Measurements from ENCODE around the gene SYNE3.

The SYNE3 gene

DNA sequence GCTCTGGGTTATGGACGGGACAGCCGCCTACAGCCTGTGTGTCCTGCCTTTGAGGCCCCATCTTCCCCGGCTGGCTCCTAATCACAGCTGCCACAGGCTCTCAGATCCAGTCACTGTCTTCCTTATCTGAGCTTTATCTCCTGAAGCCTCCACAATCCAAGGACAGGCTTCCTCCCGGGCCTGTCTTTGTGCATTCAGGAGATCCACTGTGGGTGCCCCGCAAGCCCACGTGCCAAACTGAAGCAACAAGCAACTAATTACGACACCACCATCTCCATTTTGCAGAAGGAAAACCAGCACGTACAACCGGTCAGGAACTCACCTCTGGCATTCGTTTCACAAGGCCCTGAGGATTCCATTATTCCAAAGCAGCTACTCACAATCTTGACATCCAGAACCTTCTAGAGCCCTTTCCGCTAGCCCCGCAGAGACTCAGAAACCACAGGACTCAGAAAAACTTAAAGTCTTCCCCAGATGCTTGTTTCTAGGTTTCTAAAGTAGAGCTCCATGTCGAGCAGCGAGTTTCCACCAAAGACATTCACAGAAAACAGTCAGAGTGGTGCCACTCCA, 14.0 kb downstream of the SYNE3 start:
- peaks cover 2% of the 10 kb centered on the region for H3K4me1 ChIP-seq (ENCODE audit: insufficient read depth, insufficient read length)
- TF ChIP-seq ZNF274 (IDR thresholded peaks at IDR 0.05; ENCODE audit: low read depth, low read length) (no peak), YY1 (IDR thresholded peaks at IDR 0.05; ENCODE audit: insufficient read depth, insufficient read length) (no peak), SUZ12 (IDR thresholded peaks at IDR 0.05; ENCODE audit: extremely low read depth, insufficient read depth, insufficient read length) (no peak)
- DNase-seq (ENCODE audit: low read depth, low spot score) = no peak
- H3K9me3 ChIP-seq (ENCODE audit: insufficient read depth, low read length) = no peaks in the 10 kb centered on the region
- H3K27me3 ChIP-seq (ENCODE audit: insufficient read depth, insufficient read length) = no peaks in the 10 kb centered on the region
- no peaks in the 10 kb centered on the region for H3K36me3 ChIP-seq (ENCODE audit: insufficient read depth, insufficient read length, low read length)
- H3K9ac ChIP-seq (ENCODE audit: insufficient read length, low read depth) = no peak overlapping the region
- no peak overlapping the region for H3K4me3 ChIP-seq (ENCODE audit: insufficient read length, low read depth)

DNA sequence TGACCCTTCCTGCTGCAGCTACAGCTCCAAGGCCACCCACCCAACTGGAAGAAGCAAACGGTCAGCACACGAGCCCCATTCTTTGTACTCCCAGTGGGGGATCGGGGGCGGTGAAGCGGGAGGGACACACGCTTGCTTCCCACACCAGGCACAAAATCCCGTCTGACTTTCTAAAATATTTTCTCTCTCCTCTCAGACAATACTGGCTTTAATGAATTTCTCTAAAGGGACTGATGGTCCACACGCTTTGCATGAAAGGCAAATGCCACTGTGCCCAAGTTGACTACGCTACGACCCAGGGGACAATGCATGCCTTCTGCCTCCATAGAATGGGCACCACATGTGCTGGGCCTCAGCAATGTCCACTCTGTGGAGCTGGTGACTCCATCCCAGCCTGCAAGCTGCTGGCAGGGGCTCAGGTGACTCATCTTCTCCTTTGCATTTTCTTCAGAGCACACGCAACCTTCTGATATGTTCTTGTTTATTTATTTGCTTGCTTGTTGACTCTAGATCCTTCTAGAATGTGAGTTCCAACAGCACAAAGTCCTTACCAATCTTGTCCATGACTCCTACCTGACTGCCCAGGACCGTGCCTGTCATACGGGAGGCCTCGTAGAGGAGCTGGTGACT, 15.6 kb downstream of the SYNE3 start:
- TF ChIP-seq SUZ12 (IDR thresholded peaks at IDR 0.05; ENCODE audit: extremely low read depth, insufficient read depth, insufficient read length) = no peak
- TF ChIP-seq ZNF274 (IDR thresholded peaks at IDR 0.05; ENCODE audit: low read depth, low read length) = no peak
- TF ChIP-seq YY1 (IDR thresholded peaks at IDR 0.05; ENCODE audit: insufficient read depth, insufficient read length) = no peak
- Histone ChIP-seq H3K36me3 (ENCODE audit: insufficient read depth, insufficient read length, low read length) (no peaks in the 10 kb centered on the region), H3K9me3 (ENCODE audit: insufficient read depth, low read length) (no peaks in the 10 kb centered on the region), H3K9ac (ENCODE audit: insufficient read length, low read depth) (no peak overlapping the region), H3K4me1 (ENCODE audit: insufficient read depth, insufficient read length) (peaks cover 3% of the 10 kb centered on the region), H3K27me3 (ENCODE audit: insufficient read depth, insufficient read length) (no peaks in the 10 kb centered on the region), H3K4me3 (ENCODE audit: insufficient read length, low read depth) (no peak overlapping the region)
- no peak for DNase-seq (ENCODE audit: low read depth, low spot score)

DNA sequence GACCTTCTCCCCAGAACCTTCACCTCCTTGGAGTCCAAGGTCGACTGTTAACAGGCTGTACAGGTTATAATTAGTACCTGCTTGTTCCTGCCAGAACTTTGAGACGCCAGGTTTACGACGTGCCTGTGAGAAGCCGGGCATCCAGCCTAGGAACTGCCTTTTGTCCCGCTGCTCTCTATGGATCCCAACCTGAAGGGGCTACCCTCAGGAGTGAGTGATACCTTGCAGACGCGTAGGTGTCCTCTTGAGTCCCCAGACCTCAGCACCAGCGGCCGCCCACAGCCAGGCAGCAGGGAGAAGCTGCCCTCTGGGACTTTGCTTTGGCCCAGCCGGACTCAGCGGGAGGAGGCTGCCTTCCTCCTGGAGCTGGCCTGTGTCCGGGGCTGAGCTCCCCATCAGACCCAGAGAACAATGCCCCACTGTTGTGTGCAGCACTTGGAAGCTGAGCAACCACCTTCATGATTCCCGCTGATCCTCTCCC, 16.2 kb downstream of the SYNE3 start:
- H3K9ac ChIP-seq (ENCODE audit: insufficient read length, low read depth) = no peak overlapping the region
- DNase-seq (ENCODE audit: low read depth, low spot score) = no peak
- no peak for TF ChIP-seq YY1 (IDR thresholded peaks at IDR 0.05; ENCODE audit: insufficient read depth, insufficient read length)
- no peak for TF ChIP-seq ZNF274 (IDR thresholded peaks at IDR 0.05; ENCODE audit: low read depth, low read length)
- TF ChIP-seq SUZ12 (IDR thresholded peaks at IDR 0.05; ENCODE audit: extremely low read depth, insufficient read depth, insufficient read length) = no peak
- no peaks in the 10 kb centered on the region for H3K27me3 ChIP-seq (ENCODE audit: insufficient read depth, insufficient read length)
- no peak overlapping the region for H3K4me3 ChIP-seq (ENCODE audit: insufficient read length, low read depth)
- no peaks in the 10 kb centered on the region for H3K36me3 ChIP-seq (ENCODE audit: insufficient read depth, insufficient read length, low read length)
- H3K4me1 ChIP-seq (ENCODE audit: insufficient read depth, insufficient read length) = peaks cover 3% of the 10 kb centered on the region
- H3K9me3 ChIP-seq (ENCODE audit: insufficient read depth, low read length) = no peaks in the 10 kb centered on the region

DNA sequence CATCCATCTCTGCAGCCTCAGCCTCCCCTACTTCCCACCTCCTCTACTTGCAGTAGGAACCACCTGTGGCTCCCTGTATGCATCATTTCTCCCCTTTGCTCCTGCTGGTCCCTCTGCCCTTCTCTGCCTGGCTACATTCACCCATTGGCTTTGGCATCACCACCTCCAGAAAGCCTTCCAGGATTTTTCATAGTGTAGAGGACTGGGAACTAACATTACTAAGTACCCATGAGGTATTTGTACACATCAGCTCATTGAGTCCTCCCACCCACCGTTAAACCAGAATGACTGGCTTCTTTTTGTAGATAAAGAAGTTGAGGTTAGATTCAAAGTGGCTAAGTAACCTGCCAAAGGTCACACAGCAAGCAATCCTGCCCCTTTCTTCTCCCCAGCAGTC, 17.1 kb downstream of the SYNE3 start:
- H3K9me3 ChIP-seq (ENCODE audit: insufficient read depth, low read length) = no peaks in the 10 kb centered on the region
- no peaks in the 10 kb centered on the region for H3K27me3 ChIP-seq (ENCODE audit: insufficient read depth, insufficient read length)
- H3K36me3 ChIP-seq (ENCODE audit: insufficient read depth, insufficient read length, low read length) = no peaks in the 10 kb centered on the region
- H3K4me1 ChIP-seq (ENCODE audit: insufficient read depth, insufficient read length) = peaks cover 3% of the 10 kb centered on the region
- TF ChIP-seq ZNF274 (IDR thresholded peaks at IDR 0.05; ENCODE audit: low read depth, low read length) = no peak
- TF ChIP-seq YY1 (IDR thresholded peaks at IDR 0.05; ENCODE audit: insufficient read depth, insufficient read length) = no peak
- no peak for TF ChIP-seq SUZ12 (IDR thresholded peaks at IDR 0.05; ENCODE audit: extremely low read depth, insufficient read depth, insufficient read length)
- no peak overlapping the region for H3K4me3 ChIP-seq (ENCODE audit: insufficient read length, low read depth)
- no peak overlapping the region for H3K9ac ChIP-seq (ENCODE audit: insufficient read length, low read depth)
- no peak for DNase-seq (ENCODE audit: low read depth, low spot score)

DNA sequence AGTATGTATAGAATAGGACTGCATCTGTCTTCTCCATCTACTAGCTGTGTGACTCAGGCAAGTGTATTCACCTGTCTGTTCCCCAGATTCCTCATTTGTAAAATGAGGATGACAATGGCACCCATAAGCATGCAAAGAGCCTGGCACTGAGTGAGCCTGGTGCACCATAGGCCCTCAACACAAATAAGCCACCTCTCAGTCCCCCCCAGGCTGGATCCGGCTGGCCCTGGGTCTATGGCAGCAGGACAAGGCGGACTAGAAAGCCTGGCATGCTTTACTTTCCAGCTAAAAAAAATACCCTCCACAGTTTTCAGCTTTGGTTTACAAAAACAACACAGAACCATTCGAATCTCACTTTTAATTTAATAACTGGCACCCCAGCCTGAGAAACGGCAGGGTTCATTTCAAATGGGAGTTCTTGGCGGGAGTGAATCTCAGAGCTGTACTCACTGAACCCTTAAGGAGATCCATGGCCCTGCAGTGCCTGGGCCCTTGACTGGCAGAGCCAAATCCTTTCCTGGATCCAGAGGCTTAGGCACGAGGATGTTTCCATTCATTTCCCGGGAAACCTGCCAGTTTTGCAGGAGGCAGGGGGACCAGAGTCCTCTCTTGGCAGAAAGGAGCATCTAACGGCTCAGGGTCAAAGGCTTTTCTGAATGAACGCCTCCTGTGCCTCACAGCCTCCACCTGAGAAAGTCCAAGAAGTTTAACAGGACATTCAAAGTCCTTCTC, 17.7 kb downstream of the SYNE3 start:
- no peaks in the 10 kb centered on the region for H3K27me3 ChIP-seq (ENCODE audit: insufficient read depth, insufficient read length)
- TF ChIP-seq YY1 (IDR thresholded peaks at IDR 0.05; ENCODE audit: insufficient read depth, insufficient read length) (no peak), SUZ12 (IDR thresholded peaks at IDR 0.05; ENCODE audit: extremely low read depth, insufficient read depth, insufficient read length) (no peak), ZNF274 (IDR thresholded peaks at IDR 0.05; ENCODE audit: low read depth, low read length) (no peak)

DNA sequence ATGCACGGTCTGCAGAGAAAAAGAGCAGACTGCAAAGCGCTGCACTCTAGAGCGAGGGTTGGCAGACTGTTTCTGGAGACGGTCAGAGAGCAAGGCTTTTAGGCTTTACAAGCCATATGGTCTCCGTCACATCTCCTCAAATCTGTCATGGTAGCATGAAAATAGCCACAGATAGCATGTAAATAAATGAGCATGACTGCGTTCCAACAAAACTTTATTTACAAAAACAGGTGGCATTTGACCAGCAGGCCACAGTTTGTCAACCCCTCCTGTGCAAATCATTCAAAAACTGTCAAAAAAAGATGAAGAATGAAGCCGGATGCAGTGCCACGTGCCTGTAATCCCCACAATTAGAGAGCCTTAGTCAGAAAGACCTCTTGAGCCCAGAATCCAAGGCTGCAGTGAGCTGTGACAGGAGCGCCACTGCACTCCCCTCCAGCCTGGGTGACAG, 18.9 kb downstream of the SYNE3 start:
- Histone ChIP-seq H3K4me1 (ENCODE audit: insufficient read depth, insufficient read length) (peaks cover 3% of the 10 kb centered on the region), H3K4me3 (ENCODE audit: insufficient read length, low read depth) (no peak overlapping the region), H3K9ac (ENCODE audit: insufficient read length, low read depth) (no peak overlapping the region), H3K36me3 (ENCODE audit: insufficient read depth, insufficient read length, low read length) (no peaks in the 10 kb centered on the region), H3K27me3 (ENCODE audit: insufficient read depth, insufficient read length) (no peaks in the 10 kb centered on the region), H3K9me3 (ENCODE audit: insufficient read depth, low read length) (no peaks in the 10 kb centered on the region)
- TF ChIP-seq YY1 (IDR thresholded peaks at IDR 0.05; ENCODE audit: insufficient read depth, insufficient read length) (no peak), SUZ12 (IDR thresholded peaks at IDR 0.05; ENCODE audit: extremely low read depth, insufficient read depth, insufficient read length) (no peak), ZNF274 (IDR thresholded peaks at IDR 0.05; ENCODE audit: low read depth, low read length) (no peak)
- no peak for DNase-seq (ENCODE audit: low read depth, low spot score)

More for the DNA sequence above, 17.7 kb downstream of the SYNE3 start:
- H3K4me1 ChIP-seq (ENCODE audit: insufficient read depth, insufficient read length) = peaks cover 3% of the 10 kb centered on the region
- no peak overlapping the region for H3K9ac ChIP-seq (ENCODE audit: insufficient read length, low read depth)
- H3K4me3 ChIP-seq (ENCODE audit: insufficient read length, low read depth) = no peak overlapping the region
- H3K36me3 ChIP-seq (ENCODE audit: insufficient read depth, insufficient read length, low read length) = no peaks in the 10 kb centered on the region
- DNase-seq (ENCODE audit: low read depth, low spot score) = no peak
- H3K9me3 ChIP-seq (ENCODE audit: insufficient read depth, low read length) = no peaks in the 10 kb centered on the region

DNA sequence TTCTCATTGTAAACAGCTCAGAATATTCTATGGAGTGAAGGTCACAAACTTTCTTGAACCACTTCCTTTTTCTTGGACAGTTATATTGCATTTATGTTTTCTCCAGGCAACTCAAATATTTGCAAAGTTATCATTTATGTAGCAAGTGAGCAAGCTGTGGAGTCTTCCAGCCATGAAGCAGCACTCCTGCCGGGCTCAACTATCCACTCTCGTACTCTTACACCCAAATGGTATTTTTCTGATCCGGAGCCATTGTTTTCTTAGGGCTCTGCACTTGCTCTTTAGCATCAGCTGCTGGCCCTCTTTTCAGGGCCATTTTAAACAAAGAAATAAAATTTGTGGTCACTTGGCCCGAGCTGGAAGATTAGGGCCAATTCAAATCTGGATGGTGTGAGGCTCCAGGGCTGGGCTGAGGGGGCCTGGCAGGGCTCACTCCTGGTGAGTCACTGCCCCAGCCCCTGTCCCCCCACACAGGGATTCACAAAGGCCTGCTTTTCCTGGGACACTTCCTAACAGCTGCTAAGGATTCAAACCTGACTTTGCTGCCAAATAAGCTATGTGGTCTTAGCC, 19.7 kb downstream of the SYNE3 start:
- H3K27me3 ChIP-seq (ENCODE audit: insufficient read depth, insufficient read length) = no peaks in the 10 kb centered on the region
- H3K9ac ChIP-seq (ENCODE audit: insufficient read length, low read depth) = no peak overlapping the region
- no peaks in the 10 kb centered on the region for H3K9me3 ChIP-seq (ENCODE audit: insufficient read depth, low read length)
- no peaks in the 10 kb centered on the region for H3K36me3 ChIP-seq (ENCODE audit: insufficient read depth, insufficient read length, low read length)
- DNase-seq (ENCODE audit: low read depth, low spot score) = no peak
- no peak overlapping the region for H3K4me3 ChIP-seq (ENCODE audit: insufficient read length, low read depth)
- peaks cover 3% of the 10 kb centered on the region for H3K4me1 ChIP-seq (ENCODE audit: insufficient read depth, insufficient read length)
- TF ChIP-seq ZNF274 (IDR thresholded peaks at IDR 0.05; ENCODE audit: low read depth, low read length) (no peak), SUZ12 (IDR thresholded peaks at IDR 0.05; ENCODE audit: extremely low read depth, insufficient read depth, insufficient read length) (no peak), YY1 (IDR thresholded peaks at IDR 0.05; ENCODE audit: insufficient read depth, insufficient read length) (no peak)
